OCI-LY7 (cell line): ENCODE data around the gene FYB2.

Source experiments
- EZH2phosphoT487 ChIP-seq: fragments of 200-600 bp; sonication (generic); IDR thresholded peaks from 2 replicates; pipeline ENCODE4 v1.6.1; 2018; ENCODE audit warnings: low read depth, borderline replicate concordance, mild to moderate bottlenecking, mixed run types, antibody characterized with exemption, low read length, moderate library complexity, mixed read lengths
- TF ChIP-seq, protein P1 (sequence below): fragments of 200-600 bp; sonication (generic); conservative IDR thresholded peaks from 2 replicates; pipeline ENCODE4 v1.5.1; 2014; ENCODE audit warnings: mild to moderate bottlenecking, antibody characterized with exemption, low read length, moderate library complexity, mixed read lengths

DNA sequence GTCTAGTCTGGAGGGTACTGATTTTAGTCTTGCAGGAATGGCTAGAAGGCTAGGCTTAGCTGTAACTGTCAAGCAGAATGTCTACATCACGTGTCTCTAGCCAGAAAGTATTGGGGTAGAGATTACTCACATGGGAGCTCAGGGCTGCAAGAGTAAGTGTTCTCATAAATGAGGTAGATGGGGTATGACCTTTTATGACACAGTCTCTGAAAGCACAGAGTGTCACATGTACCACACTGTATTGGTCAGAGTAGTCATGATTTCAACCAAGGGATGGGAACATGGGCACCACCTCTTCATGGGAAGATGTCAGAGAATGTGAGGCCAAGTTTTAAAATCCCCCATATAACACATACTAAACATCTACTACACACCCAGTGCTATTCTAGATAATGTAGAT is 2.9 kb downstream of the FYB2 start:
- TF ChIP-seq, protein P1, sequence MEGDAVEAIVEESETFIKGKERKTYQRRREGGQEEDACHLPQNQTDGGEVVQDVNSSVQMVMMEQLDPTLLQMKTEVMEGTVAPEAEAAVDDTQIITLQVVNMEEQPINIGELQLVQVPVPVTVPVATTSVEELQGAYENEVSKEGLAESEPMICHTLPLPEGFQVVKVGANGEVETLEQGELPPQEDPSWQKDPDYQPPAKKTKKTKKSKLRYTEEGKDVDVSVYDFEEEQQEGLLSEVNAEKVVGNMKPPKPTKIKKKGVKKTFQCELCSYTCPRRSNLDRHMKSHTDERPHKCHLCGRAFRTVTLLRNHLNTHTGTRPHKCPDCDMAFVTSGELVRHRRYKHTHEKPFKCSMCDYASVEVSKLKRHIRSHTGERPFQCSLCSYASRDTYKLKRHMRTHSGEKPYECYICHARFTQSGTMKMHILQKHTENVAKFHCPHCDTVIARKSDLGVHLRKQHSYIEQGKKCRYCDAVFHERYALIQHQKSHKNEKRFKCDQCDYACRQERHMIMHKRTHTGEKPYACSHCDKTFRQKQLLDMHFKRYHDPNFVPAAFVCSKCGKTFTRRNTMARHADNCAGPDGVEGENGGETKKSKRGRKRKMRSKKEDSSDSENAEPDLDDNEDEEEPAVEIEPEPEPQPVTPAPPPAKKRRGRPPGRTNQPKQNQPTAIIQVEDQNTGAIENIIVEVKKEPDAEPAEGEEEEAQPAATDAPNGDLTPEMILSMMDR: no peak
- TF ChIP-seq EZH2phosphoT487: no peak
